HCT116 (cell line): ENCODE results near the gene SYNE1. TPM values are rescaled to one million over a fixed set of nuclear protein-coding genes. Genes with fewer than 3 reads are reported as not detected.

Source experiments
- ATAC-seq: fragments of 200-7000 bp; cut with Tn5 transposase; 2 replicates; pipeline ENCODE4 v1.9.1; 2020; ENCODE audit warnings: mild to moderate bottlenecking, moderate library complexity
- BruUV-seq: library from RNA; stranded (reverse); fragments of 400-500 nt; replicated peaks from 2 replicates; lab custom pipeline; 2021; lab: Mats Ljungman, UMichigan
- CTCF ChIA-PET: fragments of 300-600 bp; sonication (Branson Sonifier 250); formaldehyde crosslinking; loops from one replicate; lab custom pipeline; 2021; ENCODE audit warnings: antibody characterized with exemption; lab: Charles Lee
- POLR2A ChIA-PET: fragments of 300-600, 350-600 bp; sonication (Branson Sonifier 250); formaldehyde crosslinking; loops from one replicate; lab custom pipeline; 2021; ENCODE audit warnings: antibody characterized with exemption; lab: Charles Lee
- RAD21 ChIA-PET, 2 experiments: fragments of 300-600 bp; sonication (Branson Sonifier 250); formaldehyde crosslinking; loops; one replicate each; lab custom pipeline; 2023; ENCODE audit warnings: low total read pairs in 2 of 2; ENCODE audit not compliant: uncharacterized antibody in 2 of 2, unreplicated experiment in 2 of 2, low non-redundant PET in 1 of 2; lab: Charles Lee
- DNase-seq: peaks from one replicate; pipeline ENCODE4 v3.0.0-alpha.2; 2010; ENCODE audit warnings: low read depth, low spot score
- H2AFZ ChIP-seq: fragments of 200-600 bp; shearing (Covaris generic), sonication (generic); 2 replicates; pipeline ENCODE4 v1.6.1; 2017; ENCODE audit warnings: low read depth, mixed run types, mixed read lengths, antibody characterized with exemption, low read length; ENCODE audit not compliant: poor library complexity, severe bottlenecking
- H3K27ac ChIP-seq: 2 replicates; pipeline ENCODE4 v1.5.1; 2012; ENCODE audit warnings: low read depth, low read length
- H3K27me3 ChIP-seq: fragments of 200-600 bp; sonication (generic); 2 replicates; pipeline ENCODE4 v1.6.1; 2016; ENCODE audit warnings: mixed run types, low read length, mixed read lengths; ENCODE audit not compliant: insufficient read depth
- H3K36me3 ChIP-seq, 2 experiments: fragments of 200-500 bp in 1 of 2; fragments of 200-600 bp in 1 of 2; sonication (Bioruptor generic) in 1 of 2; sonication (generic) in 1 of 2; 2 replicates each; pipeline versions ENCODE4 v1.5.1 to v1.6.1; 2014 to 2016; ENCODE audit warnings: low read length in 2 of 2, inconsistent platforms in 1 of 2, mixed read lengths in 1 of 2, mixed run types in 1 of 2; ENCODE audit not compliant: insufficient read depth in 2 of 2, control insufficient read depth in 1 of 2
- H3K4me1 ChIP-seq, 2 experiments: fragments of 200-600 bp in 1 of 2; sonication (generic) in 1 of 2; 2 replicates each; pipeline versions ENCODE4 v1.5.1 to v1.6.1; 2012 to 2017; ENCODE audit warnings: low read length in 2 of 2, inconsistent platforms in 1 of 2, mild to moderate bottlenecking in 1 of 2, mixed read lengths in 1 of 2, mixed run types in 1 of 2, moderate library complexity in 1 of 2; ENCODE audit not compliant: insufficient read depth in 2 of 2, control insufficient read depth in 1 of 2
- H3K4me2 ChIP-seq: fragments of 200-600 bp; sonication (generic); 2 replicates; pipeline ENCODE4 v1.6.1; 2017; ENCODE audit warnings: mixed run types, low read length, mixed read lengths
- H3K4me3 ChIP-seq, 2 experiments: fragments of 200-600 bp in 1 of 2; sonication (generic) in 1 of 2; replicated peaks in 1 of 2; 2 replicates each; pipeline ENCODE4 v1.5.1; 2011 to 2016; ENCODE audit warnings: low read length in 2 of 2, control low read depth in 1 of 2, low read depth in 1 of 2, mild to moderate bottlenecking in 1 of 2, mixed read lengths in 1 of 2, mixed run types in 1 of 2
- H3K79me2 ChIP-seq: fragments of 200-600 bp; sonication (generic); 2 replicates; pipeline ENCODE4 v1.6.1; 2017; ENCODE audit warnings: mild to moderate bottlenecking, mixed run types, low read length, moderate library complexity, mixed read lengths; ENCODE audit not compliant: insufficient read depth
- H3K9ac ChIP-seq: fragments of 200-600 bp; sonication (generic); 2 replicates; pipeline ENCODE4 v1.6.1; 2016; ENCODE audit warnings: low read length, mixed read lengths
- H3K9me2 ChIP-seq: fragments of 200-600 bp; sonication (generic), shearing (Covaris generic); 2 replicates; pipeline ENCODE4 v1.6.1; 2017; ENCODE audit warnings: mixed run types, mild to moderate bottlenecking, moderate library complexity; ENCODE audit not compliant: insufficient read depth
- H3K9me3 ChIP-seq, 2 experiments: fragments of 200-500 bp in 1 of 2; fragments of 200-600 bp in 1 of 2; sonication (Bioruptor generic) in 1 of 2; sonication (generic) in 1 of 2; 2 replicates each; pipeline ENCODE4 v1.6.1; 2014 to 2017; ENCODE audit warnings: low read length in 2 of 2, mixed read lengths in 2 of 2, inconsistent platforms in 1 of 2, low read depth in 1 of 2, mild to moderate bottlenecking in 1 of 2, mixed run types in 1 of 2, moderate library complexity in 1 of 2; ENCODE audit not compliant: control insufficient read depth in 1 of 2, insufficient read depth in 1 of 2
- H4K20me1 ChIP-seq: fragments of 200-600 bp; sonication (generic), shearing (Covaris generic); 2 replicates; pipeline ENCODE4 v1.6.1; 2017; ENCODE audit warnings: mixed run types, mild to moderate bottlenecking, moderate library complexity; ENCODE audit not compliant: insufficient read depth
- ATF3 ChIP-seq: IDR thresholded peaks from 2 replicates; pipeline ENCODE4 v1.6.1; 2012
- CTCF ChIP-seq, 3 experiments: fragments of 200-600 bp in 1 of 3; sonication (generic) in 1 of 3; IDR thresholded peaks in 2 of 3; conservative IDR thresholded peaks in 1 of 3; 2 replicates each; pipeline ENCODE4 v1.5.1; 2012 to 2017; ENCODE audit warnings: low read depth in 2 of 3, low read length in 2 of 3, antibody characterized with exemption in 1 of 3, borderline replicate concordance in 1 of 3, control low read depth in 1 of 3, mild to moderate bottlenecking in 1 of 3, mixed read lengths in 1 of 3, mixed run types in 1 of 3, moderate library complexity in 1 of 3; ENCODE audit not compliant: insufficient read depth in 1 of 3
- ELF1 ChIP-seq: IDR thresholded peaks from 2 replicates; pipeline ENCODE4 v1.6.1; 2012; ENCODE audit warnings: low read depth, borderline replicate concordance
- FOSL1 ChIP-seq: IDR thresholded peaks from 2 replicates; pipeline ENCODE4 v1.6.1; 2012; ENCODE audit warnings: low read depth
- SRF ChIP-seq: IDR thresholded peaks from 2 replicates; pipeline ENCODE4 v1.6.1; 2012; ENCODE audit warnings: low read depth
- TCF7L2 ChIP-seq: IDR thresholded peaks from 2 replicates; pipeline ENCODE4 v1.7.0; 2011; ENCODE audit warnings: borderline replicate concordance, inconsistent platforms; ENCODE audit not compliant: insufficient read depth, insufficient read length; ENCODE audit errors: extremely low read depth
- YY1 ChIP-seq: IDR thresholded peaks from 2 replicates; pipeline ENCODE4 v1.6.1; 2011; ENCODE audit warnings: low read length, low read depth, moderate library complexity, mild to moderate bottlenecking; ENCODE audit not compliant: insufficient replicate concordance; ENCODE audit errors: extremely low read depth
- ZBTB33 ChIP-seq: IDR thresholded peaks from 2 replicates; pipeline ENCODE4 v1.6.1; 2011; ENCODE audit warnings: mild to moderate bottlenecking, low read length, moderate library complexity; ENCODE audit not compliant: insufficient replicate concordance; ENCODE audit errors: extremely low read depth
- ZFX ChIP-seq: fragments of 450-650 bp; IDR thresholded peaks from 2 replicates; pipeline ENCODE4 v1.6.1; 2017
- ZNF274 ChIP-seq: fragments of 200-500 bp; sonication (Bioruptor generic); IDR thresholded peaks from 2 replicates; pipeline ENCODE4 v1.6.1; 2014; ENCODE audit warnings: mild to moderate bottlenecking, low read depth, low read length, inconsistent platforms
- intact Hi-C: fragments of 100-400 bp; cut with micrococcal nuclease; formaldehyde crosslinking; loops from 2 replicates; pipeline ENCODE4 v1.10.0; 2022
- total RNA-seq: library from RNA; stranded (reverse); gene quantifications from one replicate; pipeline ENCODE4 v1.2.1, GENCODE V29; 2021; ENCODE audit not compliant: unreplicated experiment

The SYNE1 gene
- total RNA-seq, 1 experiment from 2014 or later: 5.4 TPM

DNA sequence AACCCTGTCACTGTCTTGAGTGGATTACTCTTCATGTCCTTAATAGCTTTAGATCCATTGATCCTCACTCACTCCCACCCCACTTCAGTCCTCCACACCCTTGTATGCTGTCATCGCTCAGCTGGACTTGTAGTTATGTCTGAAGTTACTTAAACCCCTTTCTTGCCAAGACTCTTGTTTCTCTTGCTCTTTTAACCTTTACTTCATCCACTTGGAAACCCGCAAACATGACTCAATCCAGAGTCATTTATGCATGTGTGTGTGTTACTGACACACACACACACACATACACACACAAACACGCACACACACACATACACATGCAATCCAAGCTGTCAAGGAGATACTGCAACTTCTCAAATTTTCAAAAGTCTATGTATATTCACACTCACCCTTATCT is 341.8 kb downstream of the SYNE1 start (continued):
- TF ChIP-seq CTCF (IDR thresholded peaks at IDR 0.05 in 2 of 3, conservative IDR thresholded peaks at IDR 0.05 in 1 of 3; ENCODE audit: borderline replicate concordance in 1 of 3, insufficient read depth in 1 of 3, low read depth in 2 of 3, low read length in 2 of 3) (no peak), ZNF274 (no peak)

- BruUV-seq: no TSS peak
- no peak overlapping the region for H3K4me2 ChIP-seq
- H3K9me3 ChIP-seq: no peaks in the 10 kb centered on the region
- no peaks in the 10 kb centered on the region for H4K20me1 ChIP-seq
- H3K36me3 ChIP-seq: no peaks in the 10 kb centered on the region
- H3K4me3 ChIP-seq: no peak overlapping the region
- POLR2A ChIA-PET: no interaction called here
- no peaks in the 10 kb centered on the region for H3K79me2 ChIP-seq
- ATAC-seq: no peak
- H3K9ac ChIP-seq: no peak overlapping the region
- no peaks in the 10 kb centered on the region for H3K9me2 ChIP-seq
- H3K4me1 ChIP-seq: no peaks in the 10 kb centered on the region
- no peak overlapping the region for H2AFZ ChIP-seq
- RAD21 ChIA-PET: no interaction called here
- no peak overlapping the region for H3K27ac ChIP-seq
- CTCF ChIA-PET: interaction anchor here (0.7 kb wide), 1 partner anchor 8 kb away, joined by 3 read pairs; no protein-coding TSS in a partner anchor
- no peak for DNase-seq
- no peak for TF ChIP-seq FOSL1
- intact Hi-C loops: no loop called here
- H3K27me3 ChIP-seq: no peaks in the 10 kb centered on the region
These were observed 343.8 kb downstream of the SYNE1 start for GRCh38 chr6:152293404-152293803.

- BruUV-seq: no TSS peak
- POLR2A ChIA-PET: no interaction called here
- no peaks in the 10 kb centered on the region for H3K9me2 ChIP-seq
- H3K79me2 ChIP-seq: no peaks in the 10 kb centered on the region
- ATAC-seq (no peak), DNase-seq (no peak)
- no peaks in the 10 kb centered on the region for H3K9me3 ChIP-seq
- no peak overlapping the region for H3K4me3 ChIP-seq
- H3K36me3 ChIP-seq: no peaks in the 10 kb centered on the region
- H2AFZ ChIP-seq: no peak overlapping the region
- no peaks in the 10 kb centered on the region for H4K20me1 ChIP-seq
- CTCF ChIA-PET: interaction anchor here (0.7 kb wide), 1 partner anchor 9 kb away, joined by 3 read pairs; no protein-coding TSS in a partner anchor
- no peaks in the 10 kb centered on the region for H3K4me1 ChIP-seq
- H3K27ac ChIP-seq: no peak overlapping the region
- H3K9ac ChIP-seq: no peak overlapping the region
- intact Hi-C loops: no loop called here
- RAD21 ChIA-PET: no interaction called here
- H3K27me3 ChIP-seq: no peaks in the 10 kb centered on the region
- no peak overlapping the region for H3K4me2 ChIP-seq
- TF ChIP-seq TCF7L2 (no peak), ATF3 (no peak), YY1 (no peak), ELF1 (no peak), ZNF274 (no peak), ZFX (no peak), ZBTB33 (no peak), SRF (no peak)
These were observed 344.6 kb downstream of the SYNE1 start for GRCh38 chr6:152292555-152292954.
